Loucy (cell line): ENCODE results near the gene PLAAT3.

Experiments used
- CTCF ChIP-seq: fragments of 200-600 bp; sonication (generic); conservative IDR thresholded peaks from 2 replicates; pipeline ENCODE4 v1.5.1; 2014; ENCODE audit warnings: mild to moderate bottlenecking, antibody characterized with exemption, low read length
- EZH2phosphoT487 ChIP-seq: fragments of 200-600 bp; IDR thresholded peaks from 2 replicates; pipeline ENCODE4 v1.6.1; 2018; ENCODE audit warnings: antibody characterized with exemption, mild to moderate bottlenecking, moderate library complexity, borderline replicate concordance

- TF ChIP-seq CTCF: peak; percentile 65
- TF ChIP-seq EZH2phosphoT487: no peak
These were observed 21.2 kb downstream of the PLAAT3 start for GRCh38 chr11:63592975-63593395.
